ENCODE results near the gene STK40. TPM values are rescaled to one million over a fixed set of nuclear protein-coding genes. Genes with fewer than 3 reads are reported as not detected.
A peak's percentile ranks its signal among the peaks of the same experiment; 100 is the strongest.

Gene STK40
- total and polyA plus RNA-seq, 2 donors from 2014 or later: 30.9 to 39.2 TPM

GRCh38 chr1:36408479-36408878 is 22.8 kb upstream of the STK40 start:
- DNase-seq: peak in 1 of 5 donors; percentile 21
- FAIRE-seq: no peak
- Histone ChIP-seq H3K9me3 (ENCODE audit: control insufficient read depth in 2 of 3, insufficient read depth in 1 of 3, low read length in 3 of 3) (no peaks in the 10 kb centered on the region), H3K27me3 (ENCODE audit: control insufficient read depth, insufficient read depth, low read length) (no peaks in the 10 kb centered on the region), H3K27ac (ENCODE audit: low read depth in 2 of 2, low read length in 2 of 2) (no peak overlapping the region), H3K4me3 (ENCODE audit: low read length in 3 of 3) (no peak overlapping the region), H3K36me3 (ENCODE audit: control insufficient read depth in 2 of 3, insufficient read depth in 3 of 3, low read length in 3 of 3) (no peaks in the 10 kb centered on the region), H3K9ac (ENCODE audit: low read length in 3 of 3) (no peak overlapping the region), H3K4me1 (ENCODE audit: control insufficient read depth in 2 of 3, insufficient read depth in 2 of 3, low read depth in 1 of 3, low read length in 3 of 3) (no peaks in the 10 kb centered on the region)
- no peak for TF ChIP-seq CTCF (IDR thresholded peaks at IDR 0.05; ENCODE audit: borderline replicate concordance, extremely low read depth, insufficient read depth)
- intact Hi-C loops (cut with DNase I): no loop called here

- DNase-seq (no peak), FAIRE-seq (no peak)
- H3K9me3 ChIP-seq (ENCODE audit: control insufficient read depth in 2 of 3, insufficient read depth in 1 of 3, low read length in 3 of 3): no peaks in the 10 kb centered on the region
- H3K4me3 ChIP-seq (ENCODE audit: low read length in 3 of 3): no peak overlapping the region
- no peaks in the 10 kb centered on the region for H3K27me3 ChIP-seq (ENCODE audit: control insufficient read depth, insufficient read depth, low read length)
- H3K27ac ChIP-seq (ENCODE audit: low read depth in 2 of 2, low read length in 2 of 2): no peak overlapping the region
- no peaks in the 10 kb centered on the region for H3K4me1 ChIP-seq (ENCODE audit: control insufficient read depth in 2 of 3, insufficient read depth in 2 of 3, low read depth in 1 of 3, low read length in 3 of 3)
- no peaks in the 10 kb centered on the region for H3K36me3 ChIP-seq (ENCODE audit: control insufficient read depth in 2 of 3, insufficient read depth in 3 of 3, low read length in 3 of 3)
- no peak overlapping the region for H3K9ac ChIP-seq (ENCODE audit: low read length in 3 of 3)
- TF ChIP-seq CTCF (IDR thresholded peaks at IDR 0.05; ENCODE audit: borderline replicate concordance, extremely low read depth, insufficient read depth): no peak
- intact Hi-C loops (cut with DNase I): no loop called here
These were observed 20.7 kb upstream of the STK40 start for GRCh38 chr1:36406440-36406839.

- Histone ChIP-seq H3K4me3 (ENCODE audit: low read length in 3 of 3) (no peak overlapping the region), H3K4me1 (ENCODE audit: control insufficient read depth in 2 of 3, insufficient read depth in 2 of 3, low read depth in 1 of 3, low read length in 3 of 3) (no peaks in the 10 kb centered on the region), H3K27ac (ENCODE audit: low read depth in 2 of 2, low read length in 2 of 2) (no peak overlapping the region), H3K9me3 (ENCODE audit: control insufficient read depth in 2 of 3, insufficient read depth in 1 of 3, low read length in 3 of 3) (no peaks in the 10 kb centered on the region), H3K36me3 (ENCODE audit: control insufficient read depth in 2 of 3, insufficient read depth in 3 of 3, low read length in 3 of 3) (no peaks in the 10 kb centered on the region), H3K27me3 (ENCODE audit: control insufficient read depth, insufficient read depth, low read length) (no peaks in the 10 kb centered on the region), H3K9ac (ENCODE audit: low read length in 3 of 3) (no peak overlapping the region)
- DNase-seq (no peak), FAIRE-seq (no peak)
- TF ChIP-seq CTCF (IDR thresholded peaks at IDR 0.05; ENCODE audit: borderline replicate concordance, extremely low read depth, insufficient read depth): no peak
- intact Hi-C loops (cut with DNase I): no loop called here
These were observed 16.8 kb upstream of the STK40 start for GRCh38 chr1:36402504-36402890.
